Measurements from ENCODE around the gene EDIL3. TPM values are rescaled to one million over a fixed set of nuclear protein-coding genes. Genes with fewer than 3 reads are reported as not detected.

Gene EDIL3
- total and polyA plus RNA-seq, 2 donors (not counting 1 experiment from before 2014, with no cell fraction given), result not detected

DNA sequence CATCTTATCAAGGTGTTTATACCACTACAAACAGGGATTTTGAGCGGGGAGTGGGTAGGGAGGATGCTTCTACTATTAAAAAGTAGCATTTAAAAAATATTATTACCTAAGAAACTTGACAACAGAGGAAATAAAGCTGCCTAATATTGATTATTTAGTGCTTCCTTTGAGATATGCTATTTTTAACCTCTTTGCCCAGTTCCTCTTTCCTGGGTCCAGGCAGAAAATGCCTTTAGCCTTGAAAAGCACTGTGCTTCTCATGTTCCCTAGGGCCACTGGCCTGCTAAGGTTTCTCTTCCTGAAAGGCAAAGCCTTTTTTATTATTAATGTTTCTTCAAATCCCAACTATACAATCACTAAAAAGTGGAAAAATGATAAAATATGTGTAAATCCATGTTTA, 446.8 kb downstream of the EDIL3 start:
- H3K4me3 Mint-ChIP-seq, result no peak overlapping the region
- no peaks in the 10 kb centered on the region for H3K27me3 Mint-ChIP-seq
- no peak for ATAC-seq (ENCODE audit: low read depth)

GRCh38 chr5:83931969-83932368, 452.7 kb downstream of the EDIL3 start:
- TF ChIP-seq CTCF (IDR thresholded peaks at IDR 0.05) (no peak), EZH2 (IDR thresholded peaks at IDR 0.05; ENCODE audit: borderline replicate concordance, insufficient read depth, low read depth, low read length, poor library complexity, severe bottlenecking) (no peak)
- H3K4me2 ChIP-seq (replicated peaks; ENCODE audit: low read depth, low read length, poor library complexity, severe bottlenecking), result no peak overlapping the region
- intact Hi-C loops (cut with micrococcal nuclease), result no loop called here
- no peak overlapping the region for H3K9ac ChIP-seq (ENCODE audit: low read length)
- H3K9me3 Mint-ChIP-seq (ENCODE audit: insufficient read depth), result peaks cover 2% of the 10 kb centered on the region
- no peaks in the 10 kb centered on the region for H4K20me1 ChIP-seq (ENCODE audit: control insufficient read depth, insufficient read depth, low read length, poor library complexity, severe bottlenecking)
- CTCF ChIA-PET, result no interaction called here
- H3K9me3 ChIP-seq (ENCODE audit: control extremely low read depth in 1 of 3, control insufficient read depth in 2 of 3, insufficient read depth in 1 of 3, low read length in 2 of 3), result no peaks in the 10 kb centered on the region
- DNase-seq, result no peak
- no peak overlapping the region for H3K4me3 ChIP-seq (ENCODE audit: control extremely low read depth in 1 of 5, extremely low read depth in 1 of 5, insufficient read depth in 1 of 5, low read depth in 2 of 5, low read length in 4 of 5)
- no peak overlapping the region for H3K27ac Mint-ChIP-seq
- no peak overlapping the region for H3K4me3 Mint-ChIP-seq
- H2AFZ ChIP-seq (ENCODE audit: insufficient read depth, low read depth, low read length, poor library complexity, severe bottlenecking), result no peak overlapping the region
- H3K27me3 Mint-ChIP-seq, result no peaks in the 10 kb centered on the region
- H3K4me1 Mint-ChIP-seq, result no peaks in the 10 kb centered on the region
- no peak for ATAC-seq (ENCODE audit: low read depth)
- H3K4me1 ChIP-seq (ENCODE audit: control insufficient read depth in 2 of 2, insufficient read depth in 2 of 2, low read length in 2 of 2), result no peaks in the 10 kb centered on the region
- H3K36me3 ChIP-seq (replicated peaks in 1 of 2; ENCODE audit: control extremely low read depth in 1 of 2, control insufficient read depth in 1 of 2, extremely low read depth in 1 of 2, insufficient read depth in 2 of 2, low read length in 1 of 2), result no peaks in the 10 kb centered on the region
- POLR2A ChIA-PET, result no interaction called here
- no peaks in the 10 kb centered on the region for H3K79me2 ChIP-seq (ENCODE audit: control insufficient read depth, insufficient read depth, low read length)
- H3K27me3 ChIP-seq (replicated peaks in 1 of 4; ENCODE audit: control extremely low read depth in 1 of 4, control insufficient read depth in 3 of 4, insufficient read depth in 4 of 4, low read length in 3 of 4), result no peaks in the 10 kb centered on the region
- no peak overlapping the region for H3K27ac ChIP-seq (ENCODE audit: low read length in 2 of 2)

More for the DNA sequence above, 446.8 kb downstream of the EDIL3 start:
- intact Hi-C loops (cut with micrococcal nuclease), result no loop called here
- H3K9me3 ChIP-seq (ENCODE audit: control extremely low read depth in 1 of 3, control insufficient read depth in 2 of 3, insufficient read depth in 1 of 3, low read length in 2 of 3), result no peaks in the 10 kb centered on the region
- H3K4me1 ChIP-seq (ENCODE audit: control insufficient read depth in 2 of 2, insufficient read depth in 2 of 2, low read length in 2 of 2), result no peaks in the 10 kb centered on the region
- Mint-ChIP-seq H3K9me3 (ENCODE audit: insufficient read depth) (no peaks in the 10 kb centered on the region), H3K4me1 (no peaks in the 10 kb centered on the region), H3K27ac (no peak overlapping the region)
- DNase-seq, result no peak
- H3K79me2 ChIP-seq (ENCODE audit: control insufficient read depth, insufficient read depth, low read length), result no peaks in the 10 kb centered on the region
- no CpG with 5 or more reads among the region's 1 CpG for WGBS (ENCODE audit: insufficient coverage)
- no peaks in the 10 kb centered on the region for H3K27me3 ChIP-seq (replicated peaks in 1 of 4; ENCODE audit: control extremely low read depth in 1 of 4, control insufficient read depth in 3 of 4, insufficient read depth in 4 of 4, low read length in 3 of 4)
- H2AFZ ChIP-seq (ENCODE audit: insufficient read depth, low read depth, low read length, poor library complexity, severe bottlenecking), result no peak overlapping the region
- CTCF ChIA-PET, result no interaction called here
- no peak overlapping the region for H3K9ac ChIP-seq (ENCODE audit: low read length)
- H3K27ac ChIP-seq (ENCODE audit: low read length in 2 of 2), result no peak overlapping the region
- TF ChIP-seq CTCF (IDR thresholded peaks at IDR 0.05) (no peak), EZH2 (IDR thresholded peaks at IDR 0.05; ENCODE audit: borderline replicate concordance, insufficient read depth, low read depth, low read length, poor library complexity, severe bottlenecking) (no peak)
- no peaks in the 10 kb centered on the region for H3K36me3 ChIP-seq (replicated peaks in 1 of 2; ENCODE audit: control extremely low read depth in 1 of 2, control insufficient read depth in 1 of 2, extremely low read depth in 1 of 2, insufficient read depth in 2 of 2, low read length in 1 of 2)
- H3K4me2 ChIP-seq (replicated peaks; ENCODE audit: low read depth, low read length, poor library complexity, severe bottlenecking), result no peak overlapping the region
- no peaks in the 10 kb centered on the region for H4K20me1 ChIP-seq (ENCODE audit: control insufficient read depth, insufficient read depth, low read length, poor library complexity, severe bottlenecking)
- H3K4me3 ChIP-seq (ENCODE audit: control extremely low read depth in 1 of 5, extremely low read depth in 1 of 5, insufficient read depth in 1 of 5, low read depth in 2 of 5, low read length in 4 of 5), result no peak overlapping the region
- POLR2A ChIA-PET, result no interaction called here

Data from B cell (primary cell).